ENCODE measurements around the gene ANKRD66. TPM values are rescaled to one million over a fixed set of nuclear protein-coding genes. Genes with fewer than 3 reads are reported as not detected.
"Not testable (repeated sequence)": the region's sequence is repeated elsewhere in the genome, so short reads cannot be mapped to it uniquely, and the experiment has no call there.

The ANKRD66 gene
- total RNA-seq: not detected
- long read RNA-seq: 0 reads

DNA sequence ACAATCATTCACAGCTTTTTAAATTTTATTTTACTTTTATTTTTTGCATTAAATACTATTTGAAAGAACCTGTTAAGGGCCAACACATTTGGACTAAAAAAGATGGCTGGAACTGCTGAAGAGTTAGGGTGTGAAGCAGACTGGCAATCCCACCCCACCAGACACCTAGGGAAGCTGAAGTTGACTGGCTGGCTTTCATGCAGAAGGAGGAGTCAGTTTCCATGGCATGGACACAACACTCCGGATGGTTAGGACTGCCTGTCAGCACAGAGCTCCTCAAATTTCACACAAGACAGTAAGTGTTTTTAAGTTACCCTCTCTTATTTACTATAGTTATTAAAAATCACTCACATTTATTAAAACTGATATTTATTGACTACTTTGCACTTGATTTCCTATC lies at the start of gene ANKRD66:
ANKRD66 (plus strand) TSS at position 238 of the 400 bp plus-strand sequence. CDS start 5,016 bp downstream, outside the sequence.
- ATAC-seq: peak in 1 of 2 donors; percentile 57
- intact Hi-C loops (cut with DNase I): no loop called here
- no peak for DNase-seq

DNA sequence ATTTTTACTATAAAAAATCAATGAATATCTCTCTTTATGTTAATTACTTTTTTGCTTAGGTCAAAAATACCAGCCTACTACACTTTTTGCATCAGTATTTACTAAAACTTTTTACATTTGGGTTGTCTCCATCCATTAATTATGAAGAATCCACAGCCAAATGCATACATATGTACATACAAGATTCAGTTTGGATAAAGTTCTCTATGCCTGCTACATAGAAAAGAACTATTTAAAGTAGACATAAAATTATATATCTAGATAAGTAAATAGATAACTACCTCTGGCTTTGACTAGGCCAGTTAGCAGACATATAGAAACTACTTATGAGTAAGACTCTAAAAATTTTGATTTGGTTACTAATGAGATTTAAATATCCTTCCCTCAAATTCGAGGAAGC lies 46.8 kb upstream of the ANKRD66 start:
- intact Hi-C loops (cut with DNase I): loop anchor here in 1 of 2 donors (10.0 kb wide), 1 partner anchor 85 kb away; no protein-coding TSS in a partner anchor
- ATAC-seq: no peak
- DNase-seq: no peak

DNA sequence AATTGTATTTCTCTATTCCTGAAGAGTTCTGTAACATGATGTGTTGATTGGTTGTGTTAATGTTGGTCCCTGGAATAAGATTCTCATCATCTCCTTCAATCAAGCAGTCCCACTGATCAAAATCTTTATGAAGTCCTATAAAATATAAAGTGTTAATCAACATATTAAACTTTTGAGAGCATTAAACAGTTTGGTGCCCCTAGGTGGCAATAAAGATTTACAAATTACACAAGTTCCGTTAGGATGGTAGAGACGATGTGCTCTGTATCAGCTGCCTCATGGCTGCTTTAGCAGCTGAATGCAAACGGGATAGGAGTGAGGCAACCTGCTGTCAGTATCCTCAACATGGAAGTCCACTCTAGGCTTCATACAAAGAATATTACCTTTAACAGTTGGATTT lies 42.2 kb upstream of the ANKRD66 start:
- intact Hi-C loops (cut with DNase I): loop anchor here in 1 of 2 donors (10.0 kb wide), 1 partner anchor 80 kb away; no protein-coding TSS in a partner anchor
- no peak for DNase-seq
- ATAC-seq: peak in 1 of 2 donors; percentile 66

DNA sequence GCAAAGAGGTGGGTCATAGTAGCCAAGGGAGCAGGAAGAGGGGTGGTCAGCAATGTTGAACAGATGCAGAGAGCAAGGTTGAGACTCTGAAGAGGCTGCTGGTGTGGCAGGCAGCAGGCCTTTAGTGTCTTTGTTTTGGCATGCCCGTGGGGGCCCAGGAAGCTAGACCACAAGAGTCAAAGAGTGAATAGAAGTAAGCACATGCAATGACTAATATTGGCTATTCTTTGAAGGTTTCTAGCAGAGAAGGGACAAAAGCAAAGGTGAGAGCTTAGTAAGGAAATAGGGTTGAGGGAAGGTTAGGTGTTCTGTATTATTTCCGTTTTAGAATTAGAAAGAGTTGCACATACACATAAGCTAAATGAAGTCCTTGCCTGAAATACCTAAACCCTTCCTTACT lies 40.3 kb upstream of the ANKRD66 start:
- DNase-seq (no peak), ATAC-seq (no peak)
- intact Hi-C loops (cut with DNase I): loop anchor here (5.0 to 10.0 kb wide), 2 partner anchors 76 to 78 kb away; no protein-coding TSS in a partner anchor

- intact Hi-C loops (cut with DNase I): no loop called here
- DNase-seq (no peak), ATAC-seq (no peak)
These were observed 35.2 kb upstream of the ANKRD66 start for GRCh38 chr6:46711491-46711890.

DNA sequence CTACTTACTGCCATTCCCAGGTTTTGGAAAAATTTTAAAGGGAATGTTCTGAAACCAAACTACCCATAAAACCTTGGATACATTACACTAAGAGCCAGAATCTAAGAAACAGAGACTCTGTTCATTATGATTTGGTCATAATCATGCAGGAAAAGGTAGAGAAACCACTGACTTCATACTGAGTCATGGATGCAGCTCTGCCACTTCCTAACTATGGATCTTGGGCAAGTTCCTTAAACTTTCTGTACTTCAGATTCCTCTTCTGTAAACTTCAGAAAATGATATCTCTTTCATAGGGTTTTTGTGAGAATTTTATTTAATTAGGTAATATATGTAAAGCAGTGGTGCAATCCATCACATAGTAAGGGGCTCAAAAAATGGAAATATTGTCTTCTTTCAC lies 31.6 kb upstream of the ANKRD66 start:
- intact Hi-C loops (cut with DNase I): no loop called here
- no peak for ATAC-seq
- no peak for DNase-seq

DNA sequence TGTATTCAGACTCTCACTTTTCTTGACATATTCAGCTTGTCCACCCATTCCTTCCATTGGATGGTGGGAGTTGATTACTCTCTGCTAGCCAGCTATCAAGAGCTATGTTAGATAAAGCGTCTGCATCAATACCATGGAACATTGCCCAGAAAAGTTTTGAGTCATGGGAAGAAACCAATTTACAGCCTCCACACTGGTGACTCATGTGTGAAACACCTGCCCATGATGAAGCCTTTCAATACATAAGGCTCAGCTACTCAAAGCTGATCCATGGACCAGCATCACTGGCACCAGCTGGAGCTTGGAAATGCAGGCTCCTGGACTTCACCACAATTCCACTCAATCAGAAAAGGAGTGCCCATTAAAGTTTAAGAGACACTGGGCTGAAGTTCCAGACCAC lies 27.6 kb upstream of the ANKRD66 start:
- ATAC-seq (peak in 1 of 2 donors; percentile 86), DNase-seq (no peak)
- intact Hi-C loops (cut with DNase I): no loop called here

- ATAC-seq: no peak
- DNase-seq: no peak
- intact Hi-C loops (cut with DNase I): no loop called here
These were observed 26.3 kb upstream of the ANKRD66 start for GRCh38 chr6:46720401-46720800.

DNA sequence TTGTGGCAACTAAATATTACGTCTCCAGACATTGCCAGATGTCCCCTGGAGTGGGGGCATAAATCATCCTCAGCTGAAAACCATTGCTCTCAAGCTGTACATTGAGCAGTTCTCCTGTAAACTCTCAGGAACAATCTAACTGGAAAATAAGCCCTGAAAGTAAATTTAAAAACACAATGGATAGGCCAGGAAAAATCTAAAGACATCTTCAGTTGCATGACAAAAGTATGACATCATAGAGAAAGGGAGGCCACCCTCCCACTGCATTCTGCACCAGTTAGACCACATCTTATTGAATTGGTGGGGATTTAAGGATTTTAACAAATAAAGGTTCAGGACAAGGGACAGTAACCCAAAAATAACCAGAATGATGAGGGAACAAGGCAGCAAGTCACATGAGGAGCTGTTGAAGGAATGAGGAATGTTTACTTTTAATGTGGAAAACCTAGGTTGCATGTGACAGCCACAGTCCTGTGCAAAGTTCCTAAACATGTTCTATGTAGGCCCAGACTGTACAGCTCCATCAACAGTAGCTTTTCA lies 16.9 kb upstream of the ANKRD66 start:
- DNase-seq: no peak
- intact Hi-C loops (cut with DNase I): no loop called here
- no peak for ATAC-seq

GRCh38 chr6:46730921-46731461 lies 15.7 kb upstream of the ANKRD66 start:
- intact Hi-C loops (cut with DNase I): no loop called here
- ATAC-seq: no peak
- DNase-seq: no peak

DNA sequence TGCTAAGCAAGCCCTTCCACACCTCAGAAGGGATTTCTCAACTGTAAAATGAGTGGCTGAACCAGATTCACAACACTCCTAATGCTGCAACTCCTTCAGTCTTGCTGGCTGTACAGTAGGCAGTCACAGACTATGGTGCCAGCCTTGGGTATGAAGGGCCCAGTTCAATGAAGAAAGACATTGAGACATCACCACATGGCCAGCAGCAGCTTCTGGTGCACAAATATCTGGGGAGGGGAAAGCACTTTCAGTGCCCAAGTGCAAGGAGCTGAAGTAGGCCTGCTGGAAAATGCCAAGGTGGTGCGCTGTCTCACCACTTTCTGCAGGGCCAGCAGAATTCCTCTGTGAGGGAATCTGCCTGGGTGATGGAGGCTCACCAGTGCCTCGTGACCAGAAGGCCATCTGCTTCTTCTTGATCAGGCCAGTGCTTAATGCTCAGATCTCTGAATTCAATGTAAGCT lies 13.4 kb upstream of the ANKRD66 start:
- ATAC-seq (no peak), DNase-seq (no peak)
- intact Hi-C loops (cut with DNase I): no loop called here

- peak; percentile 74 to 86 for ATAC-seq
- DNase-seq: no peak
- intact Hi-C loops (cut with DNase I): no loop called here
These were observed 11.6 kb upstream of the ANKRD66 start, which contains the start of gene PLA2G7 for GRCh38 chr6:46734867-46735719. TSS of gene PLA2G7 (minus strand) at chr6:46735375. CDS start at chr6:46722891, 12,484 bp downstream.

DNA sequence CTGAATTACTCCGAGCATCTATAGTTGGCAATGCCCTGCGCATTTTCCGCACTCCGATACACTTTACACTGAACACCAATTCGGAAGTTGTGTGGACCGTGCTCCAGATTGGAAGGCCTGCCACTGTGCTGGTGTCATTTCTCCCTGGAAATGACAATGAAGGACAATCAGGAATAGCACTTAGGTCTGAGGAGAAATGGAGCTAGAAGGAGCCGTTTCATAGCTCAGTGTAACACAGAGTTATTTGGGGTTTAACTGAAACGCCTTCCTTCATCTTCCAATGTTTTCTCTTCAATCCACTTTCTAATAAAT lies 11.1 kb upstream of the ANKRD66 start:
- ATAC-seq (no peak), DNase-seq (no peak)
- intact Hi-C loops (cut with DNase I): no loop called here

DNA sequence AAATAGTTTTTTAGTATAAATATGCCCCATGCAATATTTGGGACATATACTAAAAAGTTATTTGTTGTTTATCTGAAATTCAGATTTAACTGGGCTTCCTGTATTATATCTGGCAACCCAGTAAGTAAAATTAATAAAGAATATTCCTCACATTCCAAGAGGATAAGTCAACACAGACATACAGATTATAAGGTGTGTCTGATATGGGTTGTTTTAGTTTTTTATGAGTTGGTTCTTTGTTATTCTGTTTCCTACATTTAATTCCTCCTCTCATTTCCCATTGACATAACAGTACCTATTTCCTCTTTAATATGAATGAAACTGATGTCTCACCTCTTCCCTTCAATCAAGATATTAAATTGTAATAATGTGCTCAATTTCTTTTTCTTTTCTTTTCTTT lies 9.8 kb upstream of the ANKRD66 start:
- DNase-seq: no peak
- intact Hi-C loops (cut with DNase I): no loop called here

GRCh38 chr6:46741482-46741881 lies 5.3 kb upstream of the ANKRD66 start:
- no peak for ATAC-seq
- intact Hi-C loops (cut with DNase I): no loop called here
- DNase-seq: no peak

More for the DNA sequence above, 9.8 kb upstream of the ANKRD66 start:
- ATAC-seq: no peak

GRCh38 chr6:46741910-46742309 lies 4.8 kb upstream of the ANKRD66 start:
- intact Hi-C loops (cut with DNase I): no loop called here
- ATAC-seq (no peak), DNase-seq (no peak)

- no peak for DNase-seq
- intact Hi-C loops (cut with DNase I): no loop called here
- ATAC-seq: no peak
These were observed 3.1 kb upstream of the ANKRD66 start for GRCh38 chr6:46743425-46744158.

- intact Hi-C loops (cut with DNase I); ATAC-seq; DNase-seq: not testable (repeated sequence)
These were observed 2.5 kb upstream of the ANKRD66 start for GRCh38 chr6:46744159-46744725.

DNA sequence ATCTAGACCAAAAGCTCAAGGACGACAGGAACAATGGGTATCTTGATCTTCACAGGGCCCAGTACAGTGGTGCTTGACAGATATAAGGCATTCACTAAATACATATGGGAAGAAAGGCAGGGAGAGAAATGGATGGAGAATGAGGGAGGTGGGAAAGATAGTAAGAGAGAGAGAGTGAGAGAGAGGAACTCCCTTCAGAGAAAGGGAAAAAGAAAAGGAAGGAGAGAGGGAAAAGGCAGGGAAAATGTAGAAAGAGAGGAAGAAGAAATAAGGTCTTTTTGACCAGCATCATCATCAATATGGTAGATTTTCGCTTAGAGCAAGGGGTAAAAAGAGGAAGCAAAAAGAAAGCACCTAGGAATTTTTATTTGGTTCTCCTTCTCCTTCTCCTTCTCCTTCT lies 760 bp upstream of the ANKRD66 start:
- DNase-seq: no peak
- intact Hi-C loops (cut with DNase I): no loop called here
- no peak for ATAC-seq

Data from left cardiac atrium (tissue), 4 donors.